ENCODE results near the gene CASP1.
A peak's percentile ranks its signal among the peaks of the same experiment; 100 is the strongest.

The CASP1 gene

DNA sequence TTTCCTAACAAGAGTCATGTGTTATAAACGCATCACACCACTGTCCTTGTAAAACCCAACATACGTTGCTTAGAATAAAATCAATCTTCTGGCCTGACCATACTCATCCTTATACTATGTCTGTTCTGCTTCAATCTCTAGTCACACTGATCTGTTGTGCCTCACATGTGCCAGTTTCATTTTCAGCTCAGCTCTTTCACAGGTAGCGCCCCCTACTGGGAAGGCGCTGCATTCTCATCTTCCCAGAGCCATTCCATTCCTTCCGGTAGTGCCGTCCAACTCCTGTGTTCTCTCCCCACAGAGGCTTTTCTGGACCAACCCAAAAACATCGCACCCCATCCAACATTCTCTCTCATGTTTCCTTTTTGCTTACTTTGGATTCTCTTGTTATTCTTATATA, 34.1 kb downstream of the CASP1 start:
- TF ChIP-seq, protein P1, sequence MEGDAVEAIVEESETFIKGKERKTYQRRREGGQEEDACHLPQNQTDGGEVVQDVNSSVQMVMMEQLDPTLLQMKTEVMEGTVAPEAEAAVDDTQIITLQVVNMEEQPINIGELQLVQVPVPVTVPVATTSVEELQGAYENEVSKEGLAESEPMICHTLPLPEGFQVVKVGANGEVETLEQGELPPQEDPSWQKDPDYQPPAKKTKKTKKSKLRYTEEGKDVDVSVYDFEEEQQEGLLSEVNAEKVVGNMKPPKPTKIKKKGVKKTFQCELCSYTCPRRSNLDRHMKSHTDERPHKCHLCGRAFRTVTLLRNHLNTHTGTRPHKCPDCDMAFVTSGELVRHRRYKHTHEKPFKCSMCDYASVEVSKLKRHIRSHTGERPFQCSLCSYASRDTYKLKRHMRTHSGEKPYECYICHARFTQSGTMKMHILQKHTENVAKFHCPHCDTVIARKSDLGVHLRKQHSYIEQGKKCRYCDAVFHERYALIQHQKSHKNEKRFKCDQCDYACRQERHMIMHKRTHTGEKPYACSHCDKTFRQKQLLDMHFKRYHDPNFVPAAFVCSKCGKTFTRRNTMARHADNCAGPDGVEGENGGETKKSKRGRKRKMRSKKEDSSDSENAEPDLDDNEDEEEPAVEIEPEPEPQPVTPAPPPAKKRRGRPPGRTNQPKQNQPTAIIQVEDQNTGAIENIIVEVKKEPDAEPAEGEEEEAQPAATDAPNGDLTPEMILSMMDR (IDR thresholded peaks at IDR 0.05) = peak; percentile 76

DNA sequence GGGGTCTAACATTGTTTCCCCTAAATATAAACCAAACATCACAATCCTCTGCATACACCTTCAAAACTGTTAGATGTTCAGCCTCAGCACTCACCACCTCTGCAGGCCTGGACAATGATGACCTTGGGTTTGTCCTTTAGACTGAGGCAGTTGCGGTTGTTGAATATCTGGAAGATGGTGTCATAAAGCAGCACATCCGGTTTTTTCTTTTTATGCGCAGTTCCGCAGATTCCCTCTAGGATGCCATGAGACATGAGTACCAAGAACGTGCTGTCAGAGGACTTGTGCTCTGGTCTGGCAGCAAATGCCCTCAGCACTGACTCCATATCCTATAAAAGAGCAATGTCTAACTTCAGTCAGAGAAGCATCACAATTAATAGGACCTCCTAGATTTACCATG, 34.8 kb downstream of the CASP1 start:
- TF ChIP-seq, protein P1 (IDR thresholded peaks at IDR 0.05) = no peak

DNA sequence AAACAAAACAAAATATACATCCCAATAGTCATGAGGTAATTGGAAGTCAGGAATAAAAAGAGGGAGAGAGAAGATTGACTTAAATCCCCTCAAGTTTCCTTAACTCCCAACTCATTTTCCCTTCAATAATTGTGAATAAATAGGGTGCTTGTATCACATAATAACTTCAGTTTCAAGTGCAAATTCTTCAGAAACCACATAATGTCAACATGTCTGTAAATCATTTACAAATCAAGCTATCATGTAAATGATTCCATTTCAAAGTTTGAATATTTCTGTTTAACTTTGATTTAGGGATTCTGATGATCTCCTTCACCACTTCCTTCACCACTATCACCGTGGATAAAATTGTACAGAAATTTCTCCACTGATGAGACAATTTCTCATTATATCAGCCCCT, 35.2 kb downstream of the CASP1 start:
- TF ChIP-seq, protein P1 (IDR thresholded peaks at IDR 0.05) = no peak

DNA sequence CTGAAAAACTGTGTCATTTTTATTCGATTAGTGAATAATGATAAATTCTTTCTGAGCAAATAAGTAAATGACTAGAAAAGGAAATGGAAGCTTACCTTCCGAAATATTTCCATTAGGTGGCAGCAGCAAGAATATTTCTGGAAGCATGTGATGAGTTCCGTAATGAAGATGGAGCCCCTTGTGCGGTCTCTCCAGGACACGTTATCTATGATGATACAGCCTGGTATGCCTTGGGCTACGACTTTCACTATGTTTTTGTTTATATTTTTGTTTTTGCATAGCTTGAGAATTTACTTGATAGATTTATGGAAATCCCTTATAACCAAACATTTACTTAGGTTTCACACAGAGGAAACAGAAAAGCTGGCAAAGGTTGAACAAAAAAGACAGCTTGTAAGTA, 37.7 kb downstream of the CASP1 start:
- TF ChIP-seq, protein P1 (IDR thresholded peaks at IDR 0.05) = peak; percentile 28; the same call in 1 of the 2 replicates

DNA sequence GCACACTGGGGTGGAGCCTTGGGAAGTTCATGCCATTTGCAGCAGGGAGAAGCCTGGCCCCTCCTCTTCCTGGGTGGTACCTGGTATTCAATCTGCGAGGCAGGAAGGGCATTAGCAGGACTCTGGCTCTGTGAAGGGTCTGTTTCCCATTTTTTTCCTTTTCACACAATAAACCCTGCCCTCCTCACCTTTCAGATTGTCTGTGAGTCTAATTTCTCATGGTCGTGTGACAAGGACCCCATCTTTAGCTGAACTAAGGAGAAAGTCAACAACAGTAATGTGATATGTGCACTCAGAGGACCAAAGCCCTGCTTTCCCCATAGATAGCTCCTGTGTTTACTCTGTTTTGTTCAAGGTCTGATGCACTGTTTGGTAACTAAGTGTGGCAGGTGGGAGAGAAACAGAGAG, 39.9 kb downstream of the CASP1 start:
- TF ChIP-seq, protein P1 (IDR thresholded peaks at IDR 0.05) = no peak

DNA sequence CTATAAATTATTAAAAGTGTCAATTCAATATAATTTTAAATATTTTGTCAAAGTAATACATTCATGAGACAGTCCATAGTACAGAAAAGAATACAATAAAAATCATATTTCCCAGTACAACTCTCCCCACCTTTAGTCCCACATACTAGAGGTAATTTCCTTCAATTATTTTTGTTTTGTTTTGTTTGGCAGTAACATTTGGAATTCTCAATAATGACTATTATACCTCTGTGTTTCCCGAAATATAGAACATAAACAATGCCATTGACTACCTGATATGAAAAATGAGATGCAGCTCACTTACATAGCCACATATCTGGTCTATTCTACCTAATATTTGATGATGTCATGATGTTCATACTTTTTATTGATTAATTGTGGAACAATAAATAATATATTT, 42.2 kb downstream of the CASP1 start:
- TF ChIP-seq, protein P1 (IDR thresholded peaks at IDR 0.05) = no peak

DNA sequence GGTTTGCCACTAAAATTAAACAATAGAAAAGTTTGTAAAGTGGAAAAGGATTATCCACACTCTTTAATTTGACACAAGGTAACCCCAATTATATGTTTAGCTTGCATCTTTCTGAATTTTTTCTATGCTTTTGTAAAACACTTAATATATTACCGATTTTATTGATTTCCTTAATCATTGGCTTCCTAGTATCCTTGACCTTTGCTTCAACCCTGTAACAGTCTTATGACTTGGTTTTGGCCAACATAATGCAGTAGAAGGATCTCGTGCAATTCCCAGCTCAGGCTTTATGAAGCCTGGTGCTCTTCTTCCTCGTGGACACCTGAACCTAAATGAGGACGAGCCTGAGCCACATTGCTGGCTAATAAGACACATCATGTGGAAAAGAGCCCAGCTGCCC, 43.0 kb downstream of the CASP1 start:
- TF ChIP-seq, protein P1 (IDR thresholded peaks at IDR 0.05) = no peak

DNA sequence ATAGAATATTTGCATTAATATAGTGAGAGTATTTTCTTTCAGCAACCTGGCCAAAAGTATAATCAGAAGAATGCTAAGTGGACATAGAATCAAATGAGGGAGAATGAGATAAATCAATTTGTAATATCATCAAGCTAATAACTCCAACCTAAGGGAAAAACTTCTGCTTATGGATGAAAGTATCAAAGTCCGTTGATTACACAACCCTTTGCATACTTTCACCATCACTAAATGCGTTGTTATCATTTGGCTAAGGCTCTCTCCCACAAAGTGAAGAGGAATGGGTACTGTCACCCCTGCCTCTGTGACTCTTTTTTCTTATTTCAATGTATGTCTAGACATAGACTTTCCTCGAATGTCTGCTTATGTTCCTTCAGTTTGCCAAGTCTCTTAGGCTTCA, 50.1 kb downstream of the CASP1 start:
- TF ChIP-seq, protein P1 (IDR thresholded peaks at IDR 0.05) = no peak
